ENCODE results near the gene ARFIP1. TPM values are rescaled to one million over a fixed set of nuclear protein-coding genes. Genes with fewer than 3 reads are reported as not detected.
A peak's percentile ranks its signal among the peaks of the same experiment; 100 is the strongest.

The ARFIP1 gene
- total RNA-seq, 1 donor = 61.3 TPM

- no peak for TF ChIP-seq CTCF (IDR thresholded peaks at IDR 0.05; ENCODE audit: insufficient read depth, low read depth, low read length)
- no peak for DNase-seq (ENCODE audit: low read depth)
- peak overlapping the region; percentile 55 for H3K4me3 ChIP-seq (ENCODE audit: low read depth, low read length)
Observed at GRCh38 chr4:152938237-152938947, 158.6 kb downstream of the ARFIP1 start.

GRCh38 chr4:152939621-152940020 lies 159.9 kb downstream of the ARFIP1 start:
- no peak for DNase-seq (ENCODE audit: low read depth)
- TF ChIP-seq CTCF (IDR thresholded peaks at IDR 0.05; ENCODE audit: insufficient read depth, low read depth, low read length) = no peak
- H3K4me3 ChIP-seq (ENCODE audit: low read depth, low read length) = no peak overlapping the region

- no peak for DNase-seq (ENCODE audit: low read depth)
- no peak for TF ChIP-seq CTCF (IDR thresholded peaks at IDR 0.05; ENCODE audit: insufficient read depth, low read depth, low read length)
- H3K4me3 ChIP-seq (ENCODE audit: low read depth, low read length) = no peak overlapping the region
Observed at GRCh38 chr4:152940461-152940860, 160.7 kb downstream of the ARFIP1 start.

GRCh38 chr4:152941411-152941810 lies 161.7 kb downstream of the ARFIP1 start:
- no peak for TF ChIP-seq CTCF (IDR thresholded peaks at IDR 0.05; ENCODE audit: insufficient read depth, low read depth, low read length)
- no peak overlapping the region for H3K4me3 ChIP-seq (ENCODE audit: low read depth, low read length)

GRCh38 chr4:152942346-152942745 lies 162.6 kb downstream of the ARFIP1 start:
- no peak overlapping the region for H3K4me3 ChIP-seq (ENCODE audit: low read depth, low read length)
- TF ChIP-seq CTCF (IDR thresholded peaks at IDR 0.05; ENCODE audit: insufficient read depth, low read depth, low read length) = no peak
- no peak for DNase-seq (ENCODE audit: low read depth)

More at GRCh38 chr4:152941411-152941810, 161.7 kb downstream of the ARFIP1 start:
- no peak for DNase-seq (ENCODE audit: low read depth)

GRCh38 chr4:152943672-152944071 lies 163.9 kb downstream of the ARFIP1 start:
- TF ChIP-seq CTCF (IDR thresholded peaks at IDR 0.05; ENCODE audit: insufficient read depth, low read depth, low read length) = no peak

More at GRCh38 chr4:152943672-152944071, 163.9 kb downstream of the ARFIP1 start:
- H3K4me3 ChIP-seq (ENCODE audit: low read depth, low read length) = no peak overlapping the region
- peak; percentile 84 for DNase-seq (ENCODE audit: low read depth)
